SK-N-DZ (cell line): ENCODE measurements around the gene DSCAML1.

ENCODE experiments used
- DNase-seq: peaks from one replicate; pipeline ENCODE4 v3.0.0-alpha.2; 2015; ENCODE audit warnings: low spot score

DSCAML1 gene

GRCh38 chr11:117614728-117615127 is 182.3 kb downstream of the DSCAML1 start:
- no peak for DNase-seq

GRCh38 chr11:117613521-117613920 is 183.5 kb downstream of the DSCAML1 start:
- no peak for DNase-seq

- no peak for DNase-seq
Measured at GRCh38 chr11:117612177-117612576, 184.8 kb downstream of the DSCAML1 start.

- DNase-seq, result no peak
Measured at GRCh38 chr11:117610901-117611300, 186.1 kb downstream of the DSCAML1 start.

GRCh38 chr11:117610045-117610444 is 187.0 kb downstream of the DSCAML1 start:
- DNase-seq, result no peak

- peak; percentile 11 for DNase-seq
Measured at GRCh38 chr11:117607449-117607848, 189.6 kb downstream of the DSCAML1 start.

DNA sequence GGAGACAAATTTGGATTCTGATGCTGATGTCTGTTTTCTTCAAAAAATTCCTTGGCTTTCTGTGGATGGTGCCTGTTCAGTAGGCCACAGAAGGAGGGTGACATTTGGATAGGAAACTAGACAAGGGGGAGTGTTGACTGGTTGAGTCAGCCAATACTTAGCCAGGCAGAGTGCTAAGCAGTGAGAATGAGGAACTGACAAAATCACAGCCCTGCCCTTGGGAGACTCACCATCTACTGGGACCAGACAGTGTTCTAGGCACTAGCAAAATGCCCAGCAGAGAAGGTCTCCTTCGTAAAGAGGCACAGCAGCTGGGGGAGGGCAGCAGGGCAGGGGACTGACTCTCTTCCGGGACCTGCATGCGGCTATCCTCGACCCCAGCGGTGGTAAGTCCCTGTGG is 190.2 kb downstream of the DSCAML1 start:
- DNase-seq, result no peak

- no peak for DNase-seq
Measured at GRCh38 chr11:117606211-117606610, 190.8 kb downstream of the DSCAML1 start.

DNA sequence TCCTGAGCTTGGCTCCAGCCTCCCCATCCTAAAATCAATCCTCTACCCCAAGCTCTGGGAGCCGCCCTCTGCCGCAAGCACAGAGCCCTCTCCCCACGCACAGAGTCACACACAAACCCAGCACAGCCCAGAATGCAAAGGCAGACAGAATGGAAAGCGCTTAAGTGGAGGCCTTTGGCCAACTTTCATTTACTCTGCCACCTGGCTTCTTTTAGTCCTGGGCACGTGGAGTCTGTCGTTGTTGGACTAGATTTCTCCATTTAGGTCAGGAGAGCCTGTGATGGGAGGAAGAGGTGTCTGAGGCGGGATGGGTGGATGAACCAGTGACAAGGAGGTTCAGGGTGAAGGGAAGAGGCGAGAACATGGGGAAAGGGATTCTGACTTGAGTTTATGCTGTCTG is 191.7 kb downstream of the DSCAML1 start:
- DNase-seq, result no peak

DNA sequence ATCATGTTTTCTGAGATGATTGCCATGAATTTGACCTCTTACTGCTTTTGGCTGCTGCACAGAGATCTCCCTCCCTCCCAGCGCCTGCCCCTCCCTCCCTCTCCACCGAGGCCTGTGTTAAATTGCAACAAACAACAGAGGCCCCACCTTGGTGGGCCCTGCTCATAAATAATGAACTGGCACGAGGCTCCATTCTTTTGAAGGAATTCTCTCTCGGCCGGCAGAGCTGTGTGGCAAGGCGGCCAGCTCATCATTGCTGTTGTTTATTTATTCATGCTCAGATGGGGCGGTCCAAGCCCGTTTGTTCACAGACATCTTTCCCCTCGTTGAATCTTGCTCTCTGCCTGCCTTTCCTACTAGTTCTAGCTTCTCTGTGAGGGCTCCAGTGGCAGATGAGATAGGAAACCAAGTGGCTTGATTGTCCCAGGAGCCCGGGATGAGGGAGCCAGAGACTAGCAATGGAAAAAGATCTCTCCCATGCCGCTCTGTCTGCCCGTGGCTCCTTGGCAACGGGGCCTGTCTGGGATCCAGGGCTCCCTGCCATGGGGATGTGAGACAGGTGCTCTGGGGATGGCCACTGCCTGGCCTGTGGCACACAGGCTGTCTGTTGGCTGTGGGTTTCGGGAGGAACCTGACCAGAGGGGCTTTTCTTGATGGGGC is 192.6 kb downstream of the DSCAML1 start:
- DNase-seq, result no peak

DNA sequence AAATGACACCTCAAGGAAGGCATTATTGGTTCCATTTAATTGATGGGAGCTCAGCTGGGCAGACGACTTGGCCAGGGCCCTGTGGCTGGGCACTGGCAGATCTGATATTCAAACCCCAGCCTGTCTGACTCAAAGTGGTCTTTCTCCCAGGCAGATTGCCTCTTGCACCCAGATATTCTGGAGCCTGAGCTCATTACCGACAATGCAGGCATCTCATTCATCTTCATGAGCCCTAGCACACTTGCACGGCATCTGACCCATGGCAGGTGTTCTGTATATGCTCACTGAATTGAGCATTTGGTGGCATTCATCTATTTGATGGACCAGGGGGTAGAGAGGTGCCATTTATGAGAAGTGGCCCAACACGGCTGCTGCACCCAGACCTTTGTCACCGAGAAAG is 193.1 kb downstream of the DSCAML1 start:
- no peak for DNase-seq

- no peak for DNase-seq
Measured at GRCh38 chr11:117601006-117601708, 195.9 kb downstream of the DSCAML1 start.

- DNase-seq, result peak; percentile 46
Measured at GRCh38 chr11:117600234-117600783, 196.7 kb downstream of the DSCAML1 start.

DNA sequence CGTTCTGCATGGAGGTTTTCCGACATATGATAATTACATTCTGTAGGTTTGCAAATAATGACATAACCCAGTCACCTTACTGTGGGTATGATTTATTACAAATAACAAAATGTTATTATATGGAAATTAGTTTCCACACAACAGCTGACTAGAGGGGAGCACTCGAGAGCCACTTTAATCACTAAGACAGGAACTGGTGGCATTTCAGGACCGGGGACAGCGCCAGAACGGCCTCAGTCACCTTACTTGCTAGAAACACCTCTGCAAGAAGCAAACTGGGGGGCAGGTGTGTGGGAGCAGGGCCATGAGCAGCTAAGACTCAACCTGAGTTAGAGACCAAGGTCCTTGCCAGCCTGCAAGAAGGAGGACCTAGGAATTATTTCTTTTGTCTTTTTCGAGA is 199.9 kb downstream of the DSCAML1 start:
- DNase-seq, result no peak

GRCh38 chr11:117595440-117595839 is 201.6 kb downstream of the DSCAML1 start:
- DNase-seq, result no peak

DNA sequence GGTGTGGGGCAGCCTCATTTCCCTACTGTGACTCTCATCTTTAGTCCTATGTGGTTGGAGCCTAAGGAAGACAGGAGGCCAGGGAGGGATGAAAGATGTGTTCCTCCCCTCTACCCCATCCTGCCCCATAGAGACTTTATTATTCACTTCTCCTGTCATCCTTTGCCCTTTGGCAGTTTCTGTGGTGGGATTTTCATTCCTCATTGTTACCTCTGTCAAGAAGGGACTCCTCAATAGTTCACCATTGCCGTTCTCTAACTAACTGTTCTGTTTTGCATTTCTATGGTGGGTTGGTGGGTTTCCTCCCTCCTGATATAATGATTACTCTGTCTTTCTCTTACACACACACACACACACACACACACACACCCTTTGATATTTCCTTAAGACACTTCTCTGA is 202.3 kb downstream of the DSCAML1 start:
- DNase-seq, result no peak

- DNase-seq, result no peak
Measured at GRCh38 chr11:117593065-117593464, 204.0 kb downstream of the DSCAML1 start.

DNA sequence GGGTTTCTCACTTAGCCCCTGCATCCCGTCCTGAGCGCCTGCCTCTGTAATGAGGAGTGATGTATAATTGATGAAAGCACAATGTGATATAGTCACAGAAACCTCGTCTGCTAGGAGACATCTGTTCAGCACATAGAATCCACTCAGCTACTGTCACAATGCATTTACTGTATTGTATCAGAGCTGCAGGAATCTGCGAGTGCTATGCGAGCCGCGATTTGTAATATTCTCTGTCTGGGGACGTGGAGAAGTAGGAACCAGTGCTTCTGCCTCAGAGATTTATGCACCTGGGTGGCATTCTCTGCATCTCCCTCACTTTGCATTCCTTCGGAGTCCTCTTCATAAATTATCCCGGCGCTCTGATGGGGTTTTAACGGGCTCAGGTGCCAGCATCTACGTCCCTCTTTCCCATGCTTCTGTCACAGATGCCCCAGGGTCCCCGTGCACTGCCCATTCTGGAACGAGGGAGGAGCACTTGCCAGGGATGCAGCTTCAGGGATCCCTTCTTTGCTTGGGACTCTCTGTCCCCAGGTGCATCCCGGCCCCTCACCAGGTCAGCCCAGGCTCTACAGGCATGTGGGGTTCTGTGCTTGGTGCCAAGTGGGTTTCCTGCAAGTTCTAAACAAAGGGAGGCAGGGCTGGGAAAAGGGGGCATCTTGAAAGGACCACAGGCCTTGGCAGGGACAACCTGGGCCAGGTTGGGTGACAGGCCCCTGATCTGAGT is 205.5 kb downstream of the DSCAML1 start:
- peak; percentile 40 for DNase-seq

DNA sequence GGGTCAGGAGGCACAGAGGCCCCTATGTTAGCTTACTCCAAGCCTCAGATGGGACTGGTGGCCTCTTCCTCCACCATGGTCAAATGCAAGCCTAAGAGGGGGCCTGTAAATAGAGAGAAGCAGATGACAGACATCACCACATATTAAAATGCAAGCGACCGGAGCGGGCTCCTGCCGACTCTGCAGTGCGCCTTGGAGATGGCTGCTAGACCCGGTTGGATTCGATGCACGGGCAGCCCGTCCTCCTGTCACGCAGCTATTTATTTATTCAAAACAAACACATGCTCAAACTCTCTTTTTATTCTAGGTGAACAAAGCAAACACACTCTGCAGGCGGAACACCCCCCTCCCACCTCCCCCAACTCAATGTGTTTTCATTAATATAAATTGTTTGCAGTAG is 208.0 kb downstream of the DSCAML1 start:
- no peak for DNase-seq

GRCh38 chr11:117588166-117588810 is 208.7 kb downstream of the DSCAML1 start:
- DNase-seq, result no peak

DNA sequence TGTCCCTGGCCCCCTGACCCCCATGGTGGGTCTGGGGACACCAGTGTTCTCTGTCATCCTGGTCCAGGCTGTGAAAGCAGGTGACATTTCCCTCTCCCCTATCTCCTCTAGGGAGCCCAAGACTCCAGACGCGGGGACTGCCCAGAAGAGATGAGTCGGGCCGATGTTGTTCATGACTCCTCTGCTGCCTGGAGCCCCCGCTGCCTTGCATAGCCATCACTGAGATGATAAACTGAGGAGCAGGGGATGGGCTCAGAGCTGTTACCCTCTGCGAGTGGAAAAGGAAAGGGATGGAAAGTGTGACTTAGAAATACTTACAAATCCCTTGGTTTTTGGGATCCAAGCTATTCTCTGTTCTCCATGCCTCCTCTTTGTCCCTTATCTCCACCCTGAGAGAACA is 209.6 kb downstream of the DSCAML1 start:
- DNase-seq, result no peak

GRCh38 chr11:117586392-117586791 is 210.6 kb downstream of the DSCAML1 start:
- no peak for DNase-seq
